ENCODE measurements around the gene MYH7. TPM values are rescaled to one million over a fixed set of nuclear protein-coding genes. Genes with fewer than 3 reads are reported as not detected.
"Not testable (repeated sequence)": the region's sequence is repeated elsewhere in the genome, so short reads cannot be mapped to it uniquely, and the experiment has no call there.

MYH7 gene
- total and polyA plus RNA-seq, 5 experiments from 2014 or later = not detected

DNA sequence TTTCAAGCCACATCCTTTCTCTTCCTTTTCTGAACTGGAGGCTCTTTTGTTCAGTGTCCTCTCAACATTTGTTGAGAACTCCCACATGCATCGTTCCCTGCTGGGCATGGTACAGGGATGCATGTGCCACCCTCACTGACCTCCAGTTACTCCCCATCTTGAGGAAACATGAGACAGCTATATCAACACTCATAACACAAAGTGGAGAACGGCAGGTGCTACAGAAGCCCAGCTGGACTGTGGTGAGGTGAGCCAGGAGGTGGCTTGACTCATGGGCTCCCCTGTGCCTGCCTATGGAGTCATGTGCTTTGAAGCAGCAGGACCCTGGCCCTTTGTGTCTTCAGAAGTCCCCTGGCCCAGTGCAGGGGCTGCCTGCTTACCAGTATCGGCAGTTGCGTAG, 37.1 kb downstream of the MYH7 start:
- Mint-ChIP-seq H3K27ac (no peak overlapping the region), H3K4me1 (no peaks in the 10 kb centered on the region), H3K36me3 (no peaks in the 10 kb centered on the region), H3K9me3 (no peaks in the 10 kb centered on the region), H3K27me3 (peaks cover 3 to 17% (median 9%) of the 10 kb centered on the region in 5 donors), H3K4me3 (no peak overlapping the region)
- POLR2A ChIA-PET = no interaction called here
- DNase-seq (peak in 1 of 10 donors; percentile 53), ATAC-seq (no peak)

- no peak overlapping the region for H3K27ac Mint-ChIP-seq
- H3K4me3 Mint-ChIP-seq = no peak overlapping the region
Observed at GRCh38 chr14:23396781-23397407, 38.6 kb downstream of the MYH7 start.

DNA sequence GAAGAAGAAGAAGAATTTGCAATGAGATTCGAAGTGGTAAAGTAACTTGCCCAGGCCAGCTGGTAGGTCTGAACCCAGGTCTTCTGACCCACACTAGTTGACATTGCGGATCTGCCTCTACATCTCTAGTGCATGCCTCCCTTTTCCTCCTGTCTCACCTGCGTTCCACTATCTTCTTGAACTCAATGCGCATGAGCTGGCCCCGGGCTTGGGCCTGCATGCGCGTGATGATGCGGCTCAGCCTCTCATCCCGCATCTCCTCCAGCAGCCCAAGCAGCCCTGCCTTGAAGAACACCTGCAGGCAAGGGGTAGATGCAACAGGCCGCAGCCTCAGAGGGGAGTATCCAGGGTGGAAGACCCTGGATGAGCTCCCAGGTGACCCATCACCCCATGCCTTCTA, 39.3 kb downstream of the MYH7 start:
- Mint-ChIP-seq H3K27me3 (peaks cover 0 to 7% (median 4%) of the 10 kb centered on the region in 5 donors), H3K27ac (no peak overlapping the region), H3K9me3 (no peaks in the 10 kb centered on the region), H3K4me3 (no peak overlapping the region), H3K36me3 (no peaks in the 10 kb centered on the region), H3K4me1 (no peaks in the 10 kb centered on the region)
- no peak for ATAC-seq
- DNase-seq = no peak
- POLR2A ChIA-PET = no interaction called here

More at GRCh38 chr14:23396781-23397407, 38.6 kb downstream of the MYH7 start:
- DNase-seq (peak in 1 of 10 donors; percentile 48), ATAC-seq (no peak)
- no peaks in the 10 kb centered on the region for H3K4me1 Mint-ChIP-seq
- no peaks in the 10 kb centered on the region for H3K36me3 Mint-ChIP-seq
- H3K27me3 Mint-ChIP-seq = peaks cover 0 to 12% (median 4%) of the 10 kb centered on the region in 5 donors
- POLR2A ChIA-PET = no interaction called here
- H3K9me3 Mint-ChIP-seq = no peaks in the 10 kb centered on the region

DNA sequence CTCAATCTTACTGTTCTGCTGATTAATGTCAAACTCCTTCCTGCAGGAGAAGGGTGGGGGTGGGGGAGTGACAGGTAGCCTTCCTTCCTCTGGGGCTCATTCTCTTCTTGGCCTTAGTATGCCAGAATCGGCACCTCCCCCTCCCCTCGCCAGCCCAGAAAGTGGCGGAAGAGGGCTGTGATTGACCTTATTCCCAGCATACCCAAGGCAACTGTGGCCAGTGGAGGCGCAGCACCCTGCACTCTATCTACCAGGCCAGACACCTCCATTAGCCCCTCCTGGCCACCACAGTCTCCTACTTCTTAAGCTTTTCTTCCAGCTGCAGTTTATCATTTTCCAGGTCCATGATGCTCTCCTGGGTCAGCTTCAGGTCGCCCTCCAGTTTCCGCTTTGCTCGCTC, 42.8 kb downstream of the MYH7 start:
- H3K4me1 Mint-ChIP-seq = peaks cover 0 to 3% (median 0%) of the 10 kb centered on the region in 4 donors
- DNase-seq (no peak), ATAC-seq (no peak)
- peak overlapping the region in 1 of 10 donors; percentile 6 for H3K27ac Mint-ChIP-seq
- no peaks in the 10 kb centered on the region for H3K9me3 Mint-ChIP-seq
- POLR2A ChIA-PET = no interaction called here
- H3K36me3 Mint-ChIP-seq = no peaks in the 10 kb centered on the region
- H3K4me3 Mint-ChIP-seq = no peak overlapping the region
- peaks cover 2 to 19% (median 7%) of the 10 kb centered on the region in 5 donors for H3K27me3 Mint-ChIP-seq

DNA sequence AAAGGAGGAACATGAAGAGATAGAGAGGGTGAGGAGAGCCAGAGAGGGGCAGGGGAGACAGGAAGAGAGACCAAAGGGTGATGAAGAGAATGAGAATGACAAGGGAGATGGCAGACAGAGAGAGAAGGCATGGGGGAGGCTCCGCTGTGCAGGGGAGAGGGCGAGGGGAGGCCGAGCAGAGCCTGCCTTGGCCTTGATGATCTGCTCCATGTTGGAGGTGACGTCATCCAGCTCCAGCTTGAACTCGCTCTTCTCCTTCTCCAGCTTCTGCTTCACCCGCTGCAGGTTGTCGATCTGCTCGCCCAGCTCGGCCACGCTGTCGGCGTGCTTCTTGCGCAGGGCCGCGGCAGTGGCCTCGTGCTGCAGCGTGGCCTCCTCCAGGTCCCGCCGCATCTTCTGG, 45.6 kb downstream of the MYH7 start:
- not testable (repeated sequence) for H3K4me3 Mint-ChIP-seq, ATAC-seq, H3K4me1 Mint-ChIP-seq, H3K27ac Mint-ChIP-seq, H3K36me3 Mint-ChIP-seq, H3K9me3 Mint-ChIP-seq, DNase-seq
- peaks cover 2 to 19% (median 7%) of the 10 kb centered on the region in 5 donors for H3K27me3 Mint-ChIP-seq
- POLR2A ChIA-PET = interaction anchor here (0.7 kb wide), 1 partner anchor 318 kb away, joined by 3 read pairs; no protein-coding TSS in a partner anchor

GRCh38 chr14:23389396-23389795, 46.1 kb downstream of the MYH7 start:
- POLR2A ChIA-PET = interaction anchor here (0.7 kb wide), 1 partner anchor 318 kb away, joined by 3 read pairs; no protein-coding TSS in a partner anchor
- no peaks in the 10 kb centered on the region for H3K9me3 Mint-ChIP-seq
- H3K36me3 Mint-ChIP-seq = no peaks in the 10 kb centered on the region
- no peak for ATAC-seq
- H3K27ac Mint-ChIP-seq = no peak overlapping the region
- no peak for DNase-seq
- no peak overlapping the region for H3K4me3 Mint-ChIP-seq
- H3K27me3 Mint-ChIP-seq = peaks cover 2 to 19% (median 6%) of the 10 kb centered on the region in 5 donors
- peaks cover 0 to 3% (median 0%) of the 10 kb centered on the region in 4 donors for H3K4me1 Mint-ChIP-seq

DNA sequence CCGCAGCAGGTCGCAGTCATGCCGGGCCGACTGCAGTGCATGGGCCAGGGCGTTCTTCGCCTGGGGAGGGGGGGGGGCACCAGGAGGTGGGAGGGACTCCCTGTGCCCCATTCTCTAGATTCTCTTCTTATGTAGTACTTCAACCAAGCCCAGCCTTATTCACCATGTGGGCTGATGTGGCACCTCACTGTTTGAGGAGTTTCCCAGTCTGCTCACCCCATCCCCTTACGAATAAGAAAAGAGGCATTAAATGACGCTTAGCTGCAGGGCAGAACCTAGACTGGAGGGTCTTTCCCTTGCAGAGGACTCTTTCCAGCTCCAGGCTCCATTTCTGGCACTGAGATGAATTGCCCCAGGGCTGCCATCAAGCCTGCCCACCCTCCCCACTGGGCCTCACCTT, 46.5 kb downstream of the MYH7 start:
- DNase-seq = no peak
- no peak overlapping the region for H3K27ac Mint-ChIP-seq
- peaks cover 0 to 3% (median 0%) of the 10 kb centered on the region in 4 donors for H3K4me1 Mint-ChIP-seq
- no peak overlapping the region for H3K4me3 Mint-ChIP-seq
- no peaks in the 10 kb centered on the region for H3K36me3 Mint-ChIP-seq
- H3K9me3 Mint-ChIP-seq = no peaks in the 10 kb centered on the region
- POLR2A ChIA-PET = interaction anchor here (0.7 kb wide), 1 partner anchor 317 kb away, joined by 3 read pairs; no protein-coding TSS in a partner anchor
- no peak for ATAC-seq
- peaks cover 2 to 19% (median 6%) of the 10 kb centered on the region in 5 donors for H3K27me3 Mint-ChIP-seq

DNA sequence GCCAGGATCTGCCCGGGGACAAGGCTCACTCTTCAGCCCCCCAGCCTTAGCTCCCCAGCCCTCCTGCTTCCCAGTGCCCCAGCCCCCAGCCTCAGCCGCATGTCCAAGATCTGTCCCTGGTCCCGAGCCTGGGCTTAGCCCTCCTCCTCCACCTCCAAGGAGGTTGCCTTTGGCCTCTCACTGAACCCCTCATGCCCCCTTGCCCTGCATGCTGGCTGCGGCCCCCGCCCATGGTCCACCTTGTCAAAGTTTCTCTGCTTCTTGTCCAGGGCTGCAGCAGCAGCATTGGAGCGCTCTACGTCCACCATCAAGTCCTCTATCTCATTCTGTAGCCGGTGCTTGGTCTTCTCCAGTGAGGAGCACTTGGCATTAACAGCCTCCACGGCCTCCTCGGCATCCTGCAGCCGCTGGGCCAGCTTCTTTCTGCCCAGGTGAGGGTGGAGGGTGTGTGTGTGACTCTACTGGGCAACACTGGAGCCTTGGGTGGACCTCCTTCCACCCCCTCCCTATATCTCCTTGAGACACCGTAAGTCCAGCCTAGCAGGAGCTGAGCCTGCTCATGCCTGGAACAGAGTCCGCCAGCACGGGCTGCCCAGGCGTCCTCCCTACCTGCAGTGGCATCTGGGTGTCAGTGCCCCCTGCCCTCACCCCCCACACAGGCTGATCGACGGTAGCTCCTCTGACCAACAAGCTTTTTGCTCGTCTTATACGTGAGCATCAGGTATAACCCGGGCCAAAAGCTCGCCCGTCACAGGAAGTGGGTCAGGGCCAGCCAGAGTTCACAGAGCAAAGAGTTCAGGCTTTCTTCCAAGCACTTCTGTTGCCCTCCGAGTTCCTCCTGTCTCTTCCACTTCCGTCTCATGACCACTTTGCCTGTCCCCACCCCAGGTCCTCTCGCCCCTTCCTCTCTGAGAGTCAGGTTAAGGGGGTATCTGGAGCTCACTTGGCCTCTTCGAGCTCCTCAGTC, 47.3 kb downstream of the MYH7 start:
- no peak for ATAC-seq
- no peak for DNase-seq
- Mint-ChIP-seq H3K36me3 (no peaks in the 10 kb centered on the region), H3K4me1 (peaks cover 0 to 3% (median 0%) of the 10 kb centered on the region in 4 donors), H3K27ac (no peak overlapping the region), H3K27me3 (peaks cover 2 to 19% (median 6%) of the 10 kb centered on the region in 5 donors), H3K9me3 (no peaks in the 10 kb centered on the region), H3K4me3 (no peak overlapping the region)
- POLR2A ChIA-PET = no interaction called here

DNA sequence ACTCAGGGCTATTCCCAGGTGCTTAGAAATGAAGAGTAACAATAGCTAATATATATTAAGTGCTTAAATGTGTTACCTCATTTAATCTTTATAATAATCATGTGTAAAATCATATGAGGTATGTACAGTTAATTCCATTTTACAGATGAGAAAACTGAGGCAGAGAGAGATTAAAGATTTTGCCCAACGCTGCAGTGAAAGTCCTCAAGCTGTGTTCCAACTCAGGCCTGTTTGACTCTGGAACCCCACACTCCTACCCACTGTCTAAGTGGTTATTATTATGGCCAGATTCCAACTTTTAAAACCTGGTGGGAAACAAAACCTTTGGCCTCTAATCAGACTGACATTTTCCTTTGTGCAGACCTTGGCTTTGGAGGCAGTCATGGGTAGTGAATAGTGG, 48.5 kb downstream of the MYH7 start:
- Mint-ChIP-seq H3K9me3 (no peaks in the 10 kb centered on the region), H3K27ac (no peak overlapping the region), H3K4me1 (peaks cover 0 to 3% (median 0%) of the 10 kb centered on the region in 4 donors), H3K36me3 (no peaks in the 10 kb centered on the region), H3K27me3 (peaks cover 2 to 30% (median 11%) of the 10 kb centered on the region in 5 donors), H3K4me3 (no peak overlapping the region)
- ATAC-seq (no peak), DNase-seq (no peak)
- POLR2A ChIA-PET = interaction anchor here (0.6 kb wide), 1 partner anchor 357 kb away, joined by 3 read pairs; no protein-coding TSS in a partner anchor

GRCh38 chr14:23386266-23386657, 49.2 kb downstream of the MYH7 start:
- H3K36me3 Mint-ChIP-seq, ATAC-seq, POLR2A ChIA-PET, DNase-seq, H3K27ac Mint-ChIP-seq, H3K4me1 Mint-ChIP-seq, H3K9me3 Mint-ChIP-seq, H3K4me3 Mint-ChIP-seq: not testable (repeated sequence)
- peaks cover 2 to 36% (median 16%) of the 10 kb centered on the region in 5 donors for H3K27me3 Mint-ChIP-seq

DNA sequence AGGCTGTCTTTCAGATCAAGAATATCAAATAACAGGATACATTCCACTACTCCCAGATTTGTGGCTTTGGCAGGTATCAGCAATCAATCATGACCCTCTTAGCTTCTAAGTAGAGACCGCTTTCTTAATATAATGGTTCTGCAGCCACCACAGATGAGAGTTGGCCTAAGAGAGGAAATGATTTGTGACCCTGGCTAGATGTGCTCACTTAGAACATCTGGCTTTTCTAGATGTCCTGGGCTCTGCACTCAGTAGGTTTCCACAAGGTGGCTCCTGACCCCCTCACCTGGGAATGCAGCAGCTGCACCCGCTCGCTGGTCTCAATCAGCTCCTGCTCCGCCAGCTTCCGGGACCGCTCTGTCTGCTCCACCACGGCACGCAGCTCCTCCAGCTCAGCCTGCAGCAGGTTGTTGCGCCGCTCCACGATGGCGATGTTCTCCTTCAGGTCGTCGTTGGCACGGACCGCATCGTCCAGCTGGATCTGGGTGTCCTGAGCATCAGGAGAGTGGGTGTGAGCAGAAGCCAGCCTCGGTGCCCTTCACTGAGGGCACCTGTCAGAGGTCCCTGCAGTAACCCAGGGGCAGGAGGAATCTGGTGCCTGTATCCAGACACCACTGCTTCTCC, 49.7 kb downstream of the MYH7 start:
- no peaks in the 10 kb centered on the region for H3K9me3 Mint-ChIP-seq
- peaks cover 2 to 34% (median 16%) of the 10 kb centered on the region in 5 donors for H3K27me3 Mint-ChIP-seq
- no peak for ATAC-seq

DNA sequence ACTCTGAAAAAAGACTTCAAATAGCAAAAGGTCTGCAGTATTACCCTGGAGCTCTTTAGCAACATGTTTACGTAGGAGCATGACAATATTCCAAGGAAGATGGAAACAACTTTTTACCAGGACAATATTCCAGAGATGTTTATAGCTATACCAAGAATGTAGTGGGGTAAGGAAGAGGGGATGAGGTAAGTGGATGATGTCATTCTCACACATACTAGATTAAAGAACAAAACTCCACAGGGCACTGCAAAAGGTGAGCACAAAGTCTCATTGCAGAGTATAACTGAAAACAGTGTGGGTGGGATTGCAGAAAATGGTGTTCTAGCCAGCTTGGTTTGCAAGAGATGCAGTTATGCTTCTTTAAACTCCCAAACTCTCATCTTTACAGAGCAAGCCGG, 50.2 kb downstream of the MYH7 start:
- H3K9me3 Mint-ChIP-seq = no peaks in the 10 kb centered on the region
- H3K4me1 Mint-ChIP-seq = peaks cover 0 to 3% (median 0%) of the 10 kb centered on the region in 4 donors
- peaks cover under 1 to 29% (median 16%) of the 10 kb centered on the region in 5 donors for H3K27me3 Mint-ChIP-seq
- ATAC-seq (no peak), DNase-seq (no peak)
- H3K36me3 Mint-ChIP-seq = no peaks in the 10 kb centered on the region
- no peak overlapping the region for H3K27ac Mint-ChIP-seq
- no peak overlapping the region for H3K4me3 Mint-ChIP-seq
- POLR2A ChIA-PET = no interaction called here

More for the DNA sequence above, 49.7 kb downstream of the MYH7 start:
- Mint-ChIP-seq H3K4me1 (peaks cover 0 to 3% (median 0%) of the 10 kb centered on the region in 4 donors), H3K27ac (no peak overlapping the region), H3K4me3 (no peak overlapping the region), H3K36me3 (no peaks in the 10 kb centered on the region)
- POLR2A ChIA-PET = no interaction called here
- no peak for DNase-seq

Measured in naive thymus-derived CD8-positive, alpha-beta T cell (primary cell).